ENCODE results near the gene SCN2A. TPM values are rescaled to one million over a fixed set of nuclear protein-coding genes. Genes with fewer than 3 reads are reported as not detected.
"Not testable (repeated sequence)": the region's sequence is repeated elsewhere in the genome, so short reads cannot be mapped to it uniquely, and the experiment has no call there.

The SCN2A gene
- total RNA-seq, 1 donor from 2014 or later: not detected

- intact Hi-C loops (cut with micrococcal nuclease): no loop called here
Measured at GRCh38 chr2:165251366-165251765, 12.2 kb downstream of the SCN2A start.

GRCh38 chr2:165253178-165253577, 14.0 kb downstream of the SCN2A start:
- intact Hi-C loops (cut with micrococcal nuclease): no loop called here

DNA sequence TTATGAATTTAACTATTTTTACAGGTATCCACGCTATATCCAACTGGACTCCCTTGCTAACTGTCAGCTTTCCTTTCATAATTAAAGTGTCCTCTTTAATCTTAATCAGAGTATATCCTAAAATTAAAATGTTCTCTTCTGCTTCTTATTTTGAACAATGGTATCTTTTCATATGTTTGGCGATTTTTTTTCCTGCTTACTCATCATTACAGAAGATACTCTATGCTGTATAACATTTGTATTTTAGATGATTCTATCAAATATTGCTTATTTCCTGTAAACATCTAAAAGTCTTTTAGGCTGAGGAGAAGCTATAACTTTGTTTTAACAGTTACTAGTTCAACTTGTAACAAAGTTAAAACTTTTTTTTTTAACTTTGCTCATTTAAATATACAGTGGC, 17.4 kb downstream of the SCN2A start:
- intact Hi-C loops (cut with micrococcal nuclease): no loop called here

GRCh38 chr2:165260347-165260746, 21.1 kb downstream of the SCN2A start:
- intact Hi-C loops (cut with micrococcal nuclease): not testable (repeated sequence)

- intact Hi-C loops (cut with micrococcal nuclease): no loop called here
Measured at GRCh38 chr2:165268754-165269153, 29.5 kb downstream of the SCN2A start.

GRCh38 chr2:165273176-165273575, 34.0 kb downstream of the SCN2A start:
- intact Hi-C loops (cut with micrococcal nuclease): no loop called here

GRCh38 chr2:165274698-165275097, 35.5 kb downstream of the SCN2A start:
- intact Hi-C loops (cut with micrococcal nuclease): no loop called here

- intact Hi-C loops (cut with micrococcal nuclease): no loop called here
Measured at GRCh38 chr2:165275932-165276331, 36.7 kb downstream of the SCN2A start.

DNA sequence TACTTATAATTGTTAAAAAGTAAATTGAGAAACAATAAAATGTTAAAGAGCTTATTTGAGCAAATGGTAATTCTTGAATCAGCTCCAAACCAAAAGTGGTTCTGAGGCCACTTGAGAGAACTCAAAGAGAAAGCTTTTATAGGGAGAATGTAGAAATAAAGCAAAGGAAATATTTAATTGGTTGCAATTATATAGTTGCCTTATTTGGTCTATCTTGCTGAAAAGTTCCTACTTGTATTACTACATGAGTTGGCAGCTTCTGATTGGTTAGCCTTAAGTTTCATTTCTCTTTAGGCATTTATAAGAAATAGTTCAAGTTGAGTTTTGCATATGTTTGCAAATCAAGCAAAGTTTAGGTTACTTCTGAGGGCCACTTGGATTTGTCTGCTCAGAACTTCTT, 38.1 kb downstream of the SCN2A start:
- intact Hi-C loops (cut with micrococcal nuclease): no loop called here

GRCh38 chr2:165277860-165278656, 38.8 kb downstream of the SCN2A start:
- intact Hi-C loops (cut with micrococcal nuclease): no loop called here

DNA sequence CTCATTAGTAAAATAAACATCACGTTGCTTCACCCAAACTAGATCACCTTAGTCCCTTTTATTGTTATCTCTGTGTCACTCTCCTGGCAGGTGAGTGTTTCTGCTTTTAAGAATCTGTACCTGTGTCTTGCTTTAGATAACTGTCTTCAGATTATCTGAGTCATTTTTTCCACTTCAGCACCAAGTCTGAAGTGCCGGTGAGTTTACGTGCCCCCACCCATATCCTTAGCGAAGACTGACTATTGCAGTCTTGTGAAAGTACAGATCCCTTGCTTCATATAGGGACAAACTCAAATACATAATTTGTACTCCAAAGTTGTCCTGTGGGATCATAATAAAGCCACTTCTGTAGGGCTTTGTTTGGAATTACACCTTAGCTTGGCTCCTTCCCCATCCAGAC, 41.1 kb downstream of the SCN2A start:
- intact Hi-C loops (cut with micrococcal nuclease): no loop called here

GRCh38 chr2:165281387-165281786, 42.2 kb downstream of the SCN2A start:
- intact Hi-C loops (cut with micrococcal nuclease): no loop called here

- intact Hi-C loops (cut with micrococcal nuclease): loop anchor here (2.0 kb wide), 1 partner anchor 39 kb away; no protein-coding TSS in a partner anchor
Measured at GRCh38 chr2:165283342-165283741, 44.1 kb downstream of the SCN2A start.

DNA sequence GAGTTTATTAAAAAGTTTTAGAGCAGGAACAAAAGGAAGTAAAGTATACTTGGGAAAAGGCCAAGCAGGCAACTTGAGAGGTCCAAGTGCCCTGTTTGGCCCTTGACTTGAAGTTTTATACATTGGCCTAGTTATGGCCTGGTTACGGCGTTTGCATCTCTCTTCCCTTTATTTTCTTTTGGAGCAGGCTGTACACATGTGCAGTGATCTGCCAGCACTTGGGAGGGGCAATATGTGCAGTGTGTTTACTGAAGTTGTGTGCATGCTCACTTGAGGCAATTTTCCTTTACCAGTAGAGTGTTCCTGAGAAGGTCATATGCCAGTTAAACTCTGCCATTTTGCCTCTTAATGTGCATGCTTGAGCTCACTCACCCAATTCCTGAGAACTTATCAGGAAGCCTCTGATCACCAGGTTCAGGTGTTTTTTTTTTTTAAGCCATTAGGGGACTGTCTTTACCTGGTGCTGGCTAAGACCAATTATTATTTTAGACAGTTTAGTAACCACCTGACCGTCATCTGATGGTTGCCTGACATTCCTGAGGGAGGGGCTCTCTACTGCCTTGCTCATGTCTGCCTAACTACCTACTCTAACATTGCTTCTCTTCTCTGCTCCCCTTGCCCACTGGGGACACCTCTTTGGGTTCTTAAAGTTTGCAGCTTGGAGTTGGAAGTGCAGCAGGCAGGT, 48.0 kb downstream of the SCN2A start:
- intact Hi-C loops (cut with micrococcal nuclease): no loop called here

DNA sequence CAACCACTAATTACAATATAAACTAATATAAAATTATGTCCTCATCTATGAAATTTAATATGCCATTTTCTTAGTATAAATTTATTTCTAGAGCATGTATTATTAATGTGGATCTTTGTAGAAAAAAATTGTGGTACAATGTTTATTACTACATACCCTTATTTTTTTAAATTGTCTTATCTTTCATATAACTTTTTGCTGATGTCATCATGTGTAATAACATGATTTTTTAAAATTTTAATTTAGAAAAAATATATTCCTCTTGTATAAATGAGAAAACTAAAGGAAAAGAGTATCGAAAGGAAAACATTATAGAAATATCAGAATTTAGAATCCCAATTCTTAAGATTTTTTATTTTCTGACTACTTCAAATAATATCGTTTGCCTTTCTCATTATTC, 49.9 kb downstream of the SCN2A start:
- intact Hi-C loops (cut with micrococcal nuclease): no loop called here

GRCh38 chr2:165293440-165294420, 54.5 kb downstream of the SCN2A start:
- intact Hi-C loops (cut with micrococcal nuclease): loop anchor here (1.0 to 5.0 kb wide), 10 partner anchors 54 to 659 kb away; partner anchors contain the start of genes GALNT3, SCN2A and TTC21B

- intact Hi-C loops (cut with micrococcal nuclease): loop anchor here (5.0 kb wide), 3 partner anchors 482 to 657 kb away; partner anchors contain the start of gene TTC21B
Measured at GRCh38 chr2:165294912-165295311, 55.7 kb downstream of the SCN2A start.

GRCh38 chr2:165295643-165296042, 56.4 kb downstream of the SCN2A start:
- intact Hi-C loops (cut with micrococcal nuclease): no loop called here

GRCh38 chr2:165305391-165306096, 66.3 kb downstream of the SCN2A start:
- intact Hi-C loops (cut with micrococcal nuclease): loop anchor here (1.0 kb wide), 1 partner anchor 313 kb away; no protein-coding TSS in a partner anchor

- intact Hi-C loops (cut with micrococcal nuclease): no loop called here
Measured at GRCh38 chr2:165307317-165307716, 68.1 kb downstream of the SCN2A start.

GRCh38 chr2:165311949-165312348, 72.7 kb downstream of the SCN2A start:
- intact Hi-C loops (cut with micrococcal nuclease): no loop called here

Data from T-helper 1 cell treated with Interleukin-12 subunit alpha and Interleukin-12 subunit beta and Interleukin-4 antibody, amounts not matched to agents 30 ng/mL and 1 ng/mL, for 36 hours (primary cell).